Jurkat, Clone E6-1 (cell line): ENCODE measurements around the gene NFATC1.

ENCODE experiments used
- DNase-seq: peaks from one replicate; pipeline ENCODE4 v3.0.0-alpha.2; 2011; ENCODE audit warnings: low read depth, low spot score
- H3K4me3 ChIP-seq: 2 replicates; pipeline ENCODE4 v1.5.1; 2011; ENCODE audit warnings: mild to moderate bottlenecking, low read length, control low read depth, moderate library complexity

NFATC1 gene

DNA sequence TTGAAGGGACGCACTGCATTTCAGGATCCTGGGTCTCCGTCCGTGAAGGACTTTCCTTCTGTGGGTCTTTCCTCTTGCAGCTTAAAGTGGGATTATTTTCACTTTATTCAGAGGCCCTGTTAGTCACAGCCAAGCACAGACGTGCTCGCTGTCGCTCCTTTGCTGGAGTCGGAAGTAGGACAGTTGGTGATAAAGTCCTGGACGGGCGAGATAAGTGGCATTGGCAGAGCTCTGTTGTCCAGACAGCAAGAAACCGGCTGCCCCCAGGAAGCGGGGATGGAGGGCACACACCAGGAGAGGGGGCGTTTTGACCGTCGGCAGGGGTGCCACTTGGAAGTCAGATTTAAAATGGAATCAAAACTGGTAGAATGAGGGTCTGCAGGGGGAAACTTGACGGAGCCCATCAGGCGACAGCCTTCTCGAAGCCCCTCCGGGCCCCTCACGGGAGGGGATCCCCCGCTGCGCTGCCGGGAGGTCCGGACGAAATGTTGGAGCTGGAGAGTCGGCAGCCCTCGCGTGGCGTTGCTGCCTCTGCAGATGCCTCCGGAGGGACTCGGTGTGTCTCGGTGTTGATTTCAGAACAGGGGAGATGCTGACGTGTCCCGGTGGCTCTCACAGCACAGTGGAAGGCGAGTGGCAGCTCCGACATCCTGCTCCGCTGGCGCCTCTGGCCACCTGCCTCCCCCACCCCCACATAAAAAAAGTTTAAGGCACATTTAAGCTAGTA is 124.2 kb downstream of the NFATC1 start:
- H3K4me3 ChIP-seq, result no peak overlapping the region
- DNase-seq, result no peak

DNA sequence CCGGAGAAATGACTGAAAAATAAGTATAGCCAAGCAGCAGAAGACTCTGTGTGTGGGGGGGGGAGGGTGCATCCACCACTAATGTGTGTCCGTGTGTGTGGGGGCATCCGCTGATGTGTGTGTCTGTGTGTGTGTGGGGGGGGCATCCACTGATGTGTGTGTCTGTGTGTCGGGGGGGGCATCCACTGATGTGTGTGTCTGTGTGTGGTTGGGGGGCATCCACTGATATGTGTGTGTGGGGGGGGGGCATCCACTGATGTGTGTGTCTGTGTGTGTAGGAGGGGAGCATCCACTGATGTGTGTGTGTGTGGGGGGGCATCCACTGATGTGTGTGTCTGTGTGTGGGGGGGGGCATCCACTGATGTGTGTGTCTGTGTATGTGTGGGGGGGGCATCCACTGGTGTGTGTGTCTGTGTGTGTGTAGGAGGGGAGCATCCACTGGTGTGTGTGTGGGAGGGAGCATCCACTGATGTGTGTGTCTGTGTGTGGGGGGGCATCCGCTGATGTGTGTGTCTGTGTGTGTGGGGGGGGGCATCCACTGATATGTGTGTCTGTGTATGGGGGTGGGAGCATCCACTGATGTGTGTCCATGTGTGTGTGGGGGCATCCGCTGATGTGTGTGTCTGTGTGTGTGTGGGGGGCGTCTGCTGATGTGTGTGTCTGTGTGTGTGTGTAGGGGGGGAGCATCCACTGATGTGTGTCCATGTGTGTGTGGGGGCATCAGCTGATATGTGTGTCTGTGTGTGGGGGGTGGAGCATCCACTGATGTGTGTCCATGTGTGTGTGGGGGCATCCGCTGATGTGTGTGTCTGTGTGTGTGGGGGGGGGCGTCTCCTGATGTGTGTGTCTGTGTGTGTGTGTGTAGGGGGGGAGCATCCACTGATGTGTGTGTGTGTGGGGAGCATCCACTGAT is 125.0 kb downstream of the NFATC1 start:
- no peak for DNase-seq
- no peak overlapping the region for H3K4me3 ChIP-seq

DNA sequence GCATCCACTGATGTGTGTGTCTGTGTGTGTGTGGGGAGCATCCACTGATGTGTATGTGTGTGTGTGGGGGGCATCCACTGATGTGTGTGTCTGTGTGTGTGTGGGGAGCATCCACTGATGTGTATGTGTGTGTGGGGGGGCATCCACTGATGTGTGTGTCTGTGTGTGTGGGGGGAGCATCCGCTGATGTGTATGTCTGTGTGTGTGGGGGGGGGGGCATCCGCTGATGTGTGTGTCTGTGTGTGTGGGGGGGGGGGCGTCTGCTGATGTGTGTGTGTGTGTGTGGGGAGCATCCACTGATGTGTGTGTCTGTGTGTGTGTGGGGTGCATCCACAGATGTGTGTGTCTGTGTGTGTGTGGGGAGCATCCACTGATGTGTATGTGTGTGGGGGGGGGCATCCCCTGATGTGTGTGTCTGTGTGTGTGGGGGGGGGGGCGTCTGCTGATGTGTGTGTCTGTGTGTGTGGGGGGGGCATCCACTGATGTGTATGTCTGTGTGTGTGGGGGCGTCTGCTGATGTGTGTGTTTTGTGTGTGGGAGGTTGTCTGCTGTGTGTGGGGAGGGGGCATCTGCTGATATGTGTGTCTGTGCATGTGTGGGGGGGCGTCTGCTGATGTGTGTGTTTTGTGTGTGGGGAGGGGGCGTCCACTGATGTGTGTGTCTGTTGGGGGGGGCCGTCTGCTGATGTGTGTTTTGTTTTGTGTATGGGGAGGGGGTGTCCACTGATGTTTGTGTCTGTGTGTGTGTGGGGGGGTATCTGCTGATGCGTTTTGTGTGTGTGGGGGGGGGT is 125.9 kb downstream of the NFATC1 start:
- H3K4me3 ChIP-seq, result no peak overlapping the region
- DNase-seq, result no peak

GRCh38 chr18:79522451-79523205 is 126.9 kb downstream of the NFATC1 start:
- H3K4me3 ChIP-seq, result peak overlapping the region; percentile 47
- DNase-seq, result peak; percentile 69

DNA sequence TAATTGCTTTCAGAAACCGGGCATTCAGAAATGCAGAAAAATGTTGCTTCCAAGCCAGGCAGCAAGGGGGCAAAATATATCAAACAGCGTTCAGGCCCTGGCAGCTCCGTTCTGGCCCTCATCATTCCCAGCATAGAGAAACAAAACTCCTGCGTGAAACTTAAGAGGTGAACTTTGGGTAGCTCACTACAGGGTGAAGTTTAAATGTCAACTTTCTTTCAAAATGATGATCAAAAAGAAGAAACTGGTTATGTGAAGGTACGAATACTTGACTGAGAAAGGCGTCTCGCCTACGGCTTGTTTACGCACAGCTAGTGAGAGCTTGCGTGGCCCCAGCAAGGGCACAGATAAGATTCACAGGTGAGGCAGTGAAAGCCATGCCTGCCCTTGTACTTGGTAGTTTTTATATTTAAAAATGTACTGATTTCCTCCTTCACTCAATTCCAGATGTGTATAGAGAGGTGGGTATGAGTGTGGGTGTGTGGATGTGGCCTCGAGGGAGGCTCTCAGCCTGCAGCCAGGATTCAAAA is 127.5 kb downstream of the NFATC1 start:
- DNase-seq, result peak; percentile 51
- peak overlapping the region; percentile 47 for H3K4me3 ChIP-seq

DNA sequence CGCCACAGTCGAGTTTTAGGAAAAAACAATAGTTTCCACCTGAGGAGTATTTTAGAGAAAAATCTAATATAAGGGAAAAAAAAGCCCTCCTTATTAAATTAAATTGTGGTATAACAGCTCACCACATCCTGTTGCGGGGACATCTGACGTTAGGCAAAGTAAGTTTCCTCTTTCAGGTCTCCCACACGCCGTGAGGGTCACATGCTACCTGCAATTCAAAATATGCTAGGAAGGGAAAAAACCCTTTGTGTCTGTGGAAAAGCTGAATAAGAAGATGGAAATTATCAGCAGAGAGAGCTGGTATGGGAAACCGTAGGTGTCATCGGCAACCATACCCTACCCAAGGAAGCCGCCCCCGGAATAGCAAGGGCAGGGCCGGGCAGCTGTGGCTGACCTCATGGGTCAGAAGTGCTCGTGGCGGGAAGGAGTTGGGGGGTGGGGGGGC is 128.0 kb downstream of the NFATC1 start:
- peak; percentile 95 for DNase-seq
- peak overlapping the region; percentile 47 for H3K4me3 ChIP-seq

DNA sequence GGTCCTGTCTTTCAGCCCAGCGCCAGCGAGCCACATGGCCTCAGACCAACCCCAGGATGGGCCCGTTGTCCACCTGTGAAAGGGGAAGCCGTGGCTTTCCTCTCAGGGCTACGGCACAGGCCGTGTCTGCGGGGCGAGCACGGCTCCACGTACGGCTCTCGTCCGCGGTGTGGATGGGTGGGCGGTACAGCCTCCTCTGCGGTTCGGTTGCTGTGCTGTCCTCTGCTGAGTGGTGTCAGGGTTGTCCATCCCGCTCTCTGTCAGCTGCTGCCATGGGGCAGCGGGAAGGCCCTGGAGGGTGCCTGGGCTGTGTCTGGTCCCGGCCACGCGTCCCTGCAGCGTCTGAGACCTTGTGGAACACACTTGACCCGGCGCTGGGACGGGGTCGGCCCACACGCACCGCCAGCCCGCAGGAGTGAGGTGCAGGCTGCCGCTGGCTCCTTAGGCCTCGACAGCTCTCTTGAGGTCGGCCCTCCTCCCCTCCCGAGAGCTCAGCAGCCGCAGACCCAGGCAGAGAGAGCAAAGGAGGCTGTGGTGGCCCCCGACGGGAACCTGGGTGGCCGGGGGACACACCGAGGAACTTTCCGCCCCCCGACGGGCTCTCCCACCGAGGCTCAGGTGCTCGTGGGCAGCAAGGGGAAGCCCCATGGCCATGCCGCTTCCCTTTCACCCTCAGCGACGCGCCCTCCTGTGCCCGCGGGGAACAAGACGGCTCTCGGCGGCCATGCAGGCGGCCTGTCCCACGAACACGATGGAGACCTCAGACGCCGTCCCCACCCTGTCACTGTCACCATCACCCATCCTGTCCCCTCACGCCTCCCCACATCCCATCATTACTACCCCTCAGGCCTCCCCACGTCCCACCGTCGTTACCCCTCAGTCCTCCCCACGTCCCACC is 128.7 kb downstream of the NFATC1 start:
- H3K4me3 ChIP-seq, result peak overlapping the region; percentile 47
- no peak for DNase-seq

DNA sequence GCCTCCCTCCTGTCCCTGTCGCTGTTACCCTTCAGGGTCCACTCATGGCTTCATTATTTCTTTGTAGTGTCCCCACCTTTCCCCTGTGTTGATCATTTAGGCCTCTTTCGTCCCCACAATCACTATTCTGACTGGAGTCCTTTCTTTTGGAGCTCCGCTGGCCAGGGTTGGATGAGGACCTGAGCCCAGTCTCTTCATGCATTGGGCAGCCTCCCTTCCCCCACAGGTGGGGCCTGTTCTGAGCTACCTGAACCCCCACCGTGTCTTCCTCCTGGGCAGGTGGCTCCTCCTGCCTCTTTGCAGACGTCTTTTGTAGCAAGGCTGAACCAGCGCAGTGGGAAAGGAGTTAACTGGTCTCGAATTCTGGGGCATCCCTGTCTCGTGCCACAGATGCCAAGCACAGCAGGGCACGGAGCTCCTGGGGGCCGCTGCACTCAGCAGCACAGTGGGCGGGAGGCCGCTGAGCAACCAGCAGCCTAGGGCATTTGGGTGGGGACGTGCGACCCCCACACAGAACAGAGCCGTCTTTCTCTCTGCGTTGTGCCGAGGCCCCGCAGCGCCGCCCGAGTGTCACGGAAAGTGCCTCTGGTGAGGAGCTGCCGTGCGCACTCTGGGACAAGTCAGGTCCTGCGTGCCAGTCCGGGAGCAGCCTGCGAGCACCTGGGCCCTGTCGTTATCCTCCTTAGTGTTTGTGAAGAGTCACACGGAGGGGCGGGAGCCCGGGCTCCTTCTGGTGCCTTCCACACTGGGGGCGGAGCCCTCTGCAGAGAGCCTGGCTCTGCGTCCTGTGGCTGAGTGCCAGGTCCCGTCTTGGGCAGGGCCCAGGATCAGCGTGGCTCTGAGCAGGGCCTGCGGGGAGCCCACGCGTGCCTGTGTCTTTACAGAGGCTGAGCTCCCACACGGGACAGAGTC is 130.1 kb downstream of the NFATC1 start:
- no peak overlapping the region for H3K4me3 ChIP-seq
- DNase-seq, result no peak

DNA sequence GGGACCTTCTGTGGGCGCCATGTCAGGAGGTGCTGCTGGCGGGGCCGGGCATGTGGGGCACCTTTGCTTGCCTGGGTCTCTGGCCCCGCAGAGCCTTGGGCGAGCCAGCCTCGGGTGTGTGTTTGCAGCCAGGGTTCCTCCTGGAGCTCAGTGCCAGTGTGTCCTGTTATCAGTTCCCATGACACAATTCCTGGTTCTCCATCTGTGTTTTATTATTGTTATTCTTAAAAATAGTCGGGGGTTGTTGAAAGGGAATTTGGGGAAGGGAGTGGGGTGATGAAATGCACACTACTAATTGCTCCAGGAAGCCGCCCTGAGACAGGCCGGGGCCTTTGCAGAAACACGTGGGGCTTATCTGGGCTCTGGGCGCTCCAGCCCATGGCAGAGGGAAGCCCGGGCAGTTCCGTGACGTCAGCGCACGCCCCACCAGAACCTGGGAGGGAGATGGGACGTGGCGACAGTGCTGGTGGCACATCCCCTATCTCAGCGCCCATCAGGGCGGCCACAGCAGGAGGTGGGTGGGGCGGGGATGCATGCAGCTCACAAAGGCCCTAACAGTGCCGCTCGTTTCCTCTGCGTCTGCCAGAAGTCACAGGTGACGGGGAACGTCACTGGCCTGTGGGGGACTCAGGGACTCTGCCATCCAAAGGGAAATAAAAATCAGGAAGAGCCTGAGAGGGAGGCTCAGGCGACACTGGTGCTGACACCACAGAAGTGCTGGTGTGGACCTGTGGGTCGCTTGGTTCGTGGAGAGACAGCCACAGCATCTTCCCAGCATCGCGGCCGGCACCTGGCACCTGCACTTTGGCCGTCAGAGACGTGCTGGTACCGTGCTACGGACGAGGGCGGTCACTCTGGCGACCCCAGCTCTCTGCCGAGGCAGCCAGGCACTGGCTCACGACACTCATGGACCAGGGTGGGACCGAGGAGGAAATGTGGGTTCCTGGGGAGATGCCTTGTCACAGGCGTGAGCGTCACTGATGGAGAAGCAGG is 131.0 kb downstream of the NFATC1 start:
- DNase-seq, result no peak
- no peak overlapping the region for H3K4me3 ChIP-seq

GRCh38 chr18:79527656-79528315 is 132.1 kb downstream of the NFATC1 start:
- no peak for DNase-seq
- no peak overlapping the region for H3K4me3 ChIP-seq

DNA sequence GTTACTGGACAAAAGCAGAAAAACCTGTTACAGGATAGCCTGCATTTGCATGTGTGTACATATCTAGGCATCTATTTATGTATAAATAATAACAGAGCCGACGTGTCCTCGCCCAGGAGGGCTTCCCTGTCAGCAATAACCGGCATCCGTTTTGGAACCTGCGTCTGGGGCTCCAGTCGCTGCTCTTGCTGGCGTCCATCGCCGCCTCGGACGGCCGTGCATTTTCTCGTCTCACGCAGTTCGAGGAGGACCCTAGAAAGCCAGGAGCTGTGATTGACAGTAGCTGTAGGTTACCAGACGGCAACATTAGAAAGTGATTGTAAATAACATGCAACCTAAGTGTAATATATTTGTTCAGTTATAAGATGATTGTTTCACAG is 132.6 kb downstream of the NFATC1 start:
- no peak for DNase-seq
- H3K4me3 ChIP-seq, result no peak overlapping the region

DNA sequence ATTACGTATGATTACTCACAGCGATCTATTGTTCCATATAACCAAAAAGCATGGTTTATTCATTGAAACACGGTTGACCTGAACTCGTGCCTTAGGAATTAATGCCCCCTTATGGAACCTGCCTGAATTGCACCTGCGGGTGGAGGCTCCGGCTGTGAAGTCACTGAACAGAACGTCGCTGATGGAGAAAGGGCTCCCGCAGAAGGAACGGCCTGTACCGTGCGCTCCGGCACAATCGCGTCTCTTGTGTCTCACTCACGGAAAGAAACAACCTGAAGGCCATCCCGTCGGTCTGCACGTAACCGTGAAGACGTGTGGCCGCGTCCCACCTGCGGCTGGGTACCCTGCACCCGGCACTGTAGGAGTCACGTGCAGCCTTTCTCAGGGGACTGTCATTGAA is 133.1 kb downstream of the NFATC1 start:
- peak; percentile 78 for DNase-seq
- no peak overlapping the region for H3K4me3 ChIP-seq

GRCh38 chr18:79529296-79529695 is 133.6 kb downstream of the NFATC1 start:
- no peak for DNase-seq
- H3K4me3 ChIP-seq, result no peak overlapping the region

GRCh38 chr18:79529991-79530390 is 134.3 kb downstream of the NFATC1 start:
- no peak for DNase-seq

DNA sequence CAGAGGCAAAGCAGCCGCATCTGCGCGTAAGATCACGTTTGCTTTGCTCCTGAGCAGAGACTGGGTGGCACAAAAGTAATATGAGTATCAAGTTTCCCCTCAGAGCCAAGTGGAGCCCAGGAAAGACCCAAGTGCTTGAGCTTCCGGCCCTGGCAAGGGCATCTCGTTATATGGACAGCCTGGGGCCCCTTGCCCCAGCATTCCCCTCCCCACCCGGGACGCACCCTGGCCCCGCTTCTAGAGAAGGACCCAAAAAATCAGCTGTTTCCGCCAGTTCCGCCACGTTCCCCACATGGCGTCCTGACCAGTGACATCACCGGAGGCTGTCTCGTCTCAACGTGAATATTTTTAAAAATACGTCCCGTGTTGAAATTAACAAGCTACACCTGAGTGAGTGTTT is 135.1 kb downstream of the NFATC1 start:
- H3K4me3 ChIP-seq, result no peak overlapping the region
- no peak for DNase-seq

More at GRCh38 chr18:79529991-79530390, 134.3 kb downstream of the NFATC1 start:
- H3K4me3 ChIP-seq, result no peak overlapping the region
